ENCODE results near the gene AQP5.

DNA sequence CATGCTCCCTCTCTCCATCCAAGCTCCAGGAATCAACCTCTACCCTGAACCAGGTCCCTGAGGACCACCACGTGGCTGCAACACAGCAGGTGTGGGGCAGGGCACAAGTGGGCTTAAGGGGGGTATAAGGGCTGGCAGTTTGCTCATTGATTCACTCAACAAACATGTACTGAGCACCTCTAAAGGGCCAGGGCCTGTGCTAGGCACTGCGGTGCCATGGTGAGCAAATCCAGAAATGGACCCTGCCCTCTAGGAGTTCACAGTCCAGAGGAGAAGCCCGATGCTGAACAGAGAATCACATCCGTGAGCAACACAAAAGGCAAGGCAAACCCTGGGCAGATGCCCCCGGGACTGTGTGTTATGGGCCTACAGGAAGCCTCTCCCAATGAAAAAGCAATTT, 17.6 kb upstream of the AQP5 start:
- TF ChIP-seq, protein P1, sequence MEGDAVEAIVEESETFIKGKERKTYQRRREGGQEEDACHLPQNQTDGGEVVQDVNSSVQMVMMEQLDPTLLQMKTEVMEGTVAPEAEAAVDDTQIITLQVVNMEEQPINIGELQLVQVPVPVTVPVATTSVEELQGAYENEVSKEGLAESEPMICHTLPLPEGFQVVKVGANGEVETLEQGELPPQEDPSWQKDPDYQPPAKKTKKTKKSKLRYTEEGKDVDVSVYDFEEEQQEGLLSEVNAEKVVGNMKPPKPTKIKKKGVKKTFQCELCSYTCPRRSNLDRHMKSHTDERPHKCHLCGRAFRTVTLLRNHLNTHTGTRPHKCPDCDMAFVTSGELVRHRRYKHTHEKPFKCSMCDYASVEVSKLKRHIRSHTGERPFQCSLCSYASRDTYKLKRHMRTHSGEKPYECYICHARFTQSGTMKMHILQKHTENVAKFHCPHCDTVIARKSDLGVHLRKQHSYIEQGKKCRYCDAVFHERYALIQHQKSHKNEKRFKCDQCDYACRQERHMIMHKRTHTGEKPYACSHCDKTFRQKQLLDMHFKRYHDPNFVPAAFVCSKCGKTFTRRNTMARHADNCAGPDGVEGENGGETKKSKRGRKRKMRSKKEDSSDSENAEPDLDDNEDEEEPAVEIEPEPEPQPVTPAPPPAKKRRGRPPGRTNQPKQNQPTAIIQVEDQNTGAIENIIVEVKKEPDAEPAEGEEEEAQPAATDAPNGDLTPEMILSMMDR (conservative IDR thresholded peaks at IDR 0.05) = no peak
- no peak for TF ChIP-seq EZH2 (IDR thresholded peaks at IDR 0.05; ENCODE audit: low read depth)

Measured in PC-9 (cell line).